ENCODE measurements around the gene SLC38A1.
"Not testable (repeated sequence)": the region's sequence is repeated elsewhere in the genome, so short reads cannot be mapped to it uniquely, and the experiment has no call there.

SLC38A1 gene

GRCh38 chr12:46264057-46264456, 4.8 kb downstream of the SLC38A1 start:
- no peak for DNase-seq (ENCODE audit: low read depth in 2 of 2)

- no peak for DNase-seq (ENCODE audit: low read depth in 2 of 2)
These were observed 5.5 kb downstream of the SLC38A1 start for GRCh38 chr12:46263140-46264016.

GRCh38 chr12:46261646-46262045, 7.2 kb downstream of the SLC38A1 start:
- DNase-seq (ENCODE audit: low read depth in 2 of 2), result no peak

GRCh38 chr12:46260913-46261476, 7.8 kb downstream of the SLC38A1 start:
- DNase-seq (ENCODE audit: low read depth in 2 of 2), result no peak

- no peak for DNase-seq (ENCODE audit: low read depth in 2 of 2)
These were observed 8.5 kb downstream of the SLC38A1 start for GRCh38 chr12:46260124-46260912.

- no peak for DNase-seq (ENCODE audit: low read depth in 2 of 2)
These were observed 9.1 kb downstream of the SLC38A1 start for GRCh38 chr12:46259713-46260112.

- DNase-seq (ENCODE audit: low read depth in 2 of 2), result no peak
These were observed 9.8 kb downstream of the SLC38A1 start for GRCh38 chr12:46259071-46259470.

- no peak for DNase-seq (ENCODE audit: low read depth in 2 of 2)
These were observed 10.7 kb downstream of the SLC38A1 start for GRCh38 chr12:46258129-46258528.

GRCh38 chr12:46256942-46257341, 11.9 kb downstream of the SLC38A1 start:
- DNase-seq (ENCODE audit: low read depth in 2 of 2), result no peak

GRCh38 chr12:46253544-46254162, 15.2 kb downstream of the SLC38A1 start:
- DNase-seq (ENCODE audit: low read depth in 2 of 2), result no peak

GRCh38 chr12:46251994-46252393, 16.8 kb downstream of the SLC38A1 start:
- not testable (repeated sequence) for DNase-seq (ENCODE audit: low read depth in 2 of 2)

GRCh38 chr12:46249960-46250359, 18.9 kb downstream of the SLC38A1 start:
- not testable (repeated sequence) for DNase-seq (ENCODE audit: low read depth in 2 of 2)

GRCh38 chr12:46246021-46246700, 22.7 kb downstream of the SLC38A1 start:
- DNase-seq (ENCODE audit: low read depth in 2 of 2), result no peak

GRCh38 chr12:46244997-46245396, 23.8 kb downstream of the SLC38A1 start:
- DNase-seq (ENCODE audit: low read depth in 2 of 2), result no peak

GRCh38 chr12:46244273-46244915, 24.4 kb downstream of the SLC38A1 start:
- DNase-seq (ENCODE audit: low read depth in 2 of 2), result no peak

- no peak for DNase-seq (ENCODE audit: low read depth in 2 of 2)
These were observed 26.3 kb downstream of the SLC38A1 start for GRCh38 chr12:46242569-46242968.

- no peak for DNase-seq (ENCODE audit: low read depth in 2 of 2)
These were observed 28.4 kb downstream of the SLC38A1 start for GRCh38 chr12:46240436-46240835.

GRCh38 chr12:46238821-46239220, 30.0 kb downstream of the SLC38A1 start:
- DNase-seq (ENCODE audit: low read depth in 2 of 2), result no peak

- DNase-seq (ENCODE audit: low read depth in 2 of 2), result no peak
These were observed 31.3 kb downstream of the SLC38A1 start for GRCh38 chr12:46237371-46238045.

GRCh38 chr12:46234000-46234399, 34.8 kb downstream of the SLC38A1 start:
- no peak for DNase-seq (ENCODE audit: low read depth in 2 of 2)
